CD4-positive, CD25-positive, alpha-beta regulatory T cell (primary cell): ENCODE data around the gene FIZ1. TPM values are rescaled to one million over a fixed set of nuclear protein-coding genes. Genes with fewer than 3 reads are reported as not detected.

ENCODE experiments used
- ATAC-seq, 2 donors: fragments of 150-1000 bp; cut with Tn5 transposase; one replicate each; pipeline ENCODE4 v1.10.0; 2021; ENCODE audit warnings: low read depth in 2 of 2, moderate number of reproducible peaks in 2 of 2, moderate library complexity in 1 of 2
- DNase-seq, 3 donors: peaks; one replicate each; pipeline versions ENCODE4 v3.0.0 to v3.0.0-alpha.2; 2012 to 2022; ENCODE audit warnings: mixed read lengths in 1 of 3
- H3K27ac ChIP-seq: one replicate; pipeline ENCODE4 v1.7.0; 2013; ENCODE audit warnings: mild to moderate bottlenecking, low read length; ENCODE audit not compliant: insufficient read depth, poor library complexity, severe bottlenecking
- H3K27me3 ChIP-seq: one replicate; pipeline ENCODE4 v1.7.0; 2013; ENCODE audit warnings: low read length; ENCODE audit not compliant: control insufficient read depth, insufficient read depth
- H3K36me3 ChIP-seq: one replicate; pipeline ENCODE4 v1.7.0; 2013; ENCODE audit warnings: mild to moderate bottlenecking, low read length, moderate library complexity; ENCODE audit not compliant: control insufficient read depth, insufficient read depth
- H3K4me1 ChIP-seq: 2 replicates; pipeline ENCODE4 v1.7.0; 2013; ENCODE audit warnings: mild to moderate bottlenecking, low read length; ENCODE audit not compliant: insufficient read depth, control insufficient read depth, poor library complexity, severe bottlenecking
- H3K4me3 ChIP-seq: one replicate; pipeline ENCODE4 v1.7.0; 2013; ENCODE audit warnings: low read depth, mild to moderate bottlenecking, low read length, moderate library complexity
- H3K9me3 ChIP-seq, 2 experiments: 1 replicate in 1 of 2; 2 replicates in 1 of 2; pipeline ENCODE4 v1.7.0; 2013; ENCODE audit warnings: low read length in 2 of 2, mild to moderate bottlenecking in 1 of 2, moderate library complexity in 1 of 2; ENCODE audit not compliant: control insufficient read depth in 2 of 2
- H3K27ac Mint-ChIP-seq, 3 donors: one replicate each; pipeline ENCODE4 v1.8.0; 2020 to 2022; ENCODE audit warnings: mild to moderate bottlenecking in 3 of 3, mixed read lengths in 3 of 3, moderate library complexity in 2 of 3
- H3K27me3 Mint-ChIP-seq: one replicate; pipeline ENCODE4 v1.8.0; 2022; ENCODE audit warnings: mild to moderate bottlenecking, mixed read lengths
- H3K36me3 Mint-ChIP-seq: one replicate; pipeline ENCODE4 v1.8.0; 2020; ENCODE audit warnings: mixed read lengths
- H3K4me1 Mint-ChIP-seq, 4 donors: one replicate each; pipeline ENCODE4 v1.8.0; 2020 to 2022; ENCODE audit warnings: mixed read lengths in 4 of 4, mild to moderate bottlenecking in 1 of 4
- H3K4me3 Mint-ChIP-seq, 4 donors: one replicate each; pipeline ENCODE4 v1.8.0; 2020 to 2022; ENCODE audit warnings: mild to moderate bottlenecking in 4 of 4, mixed read lengths in 4 of 4, moderate library complexity in 3 of 4
- H3K9me3 Mint-ChIP-seq, 7 donors: one replicate each; pipeline ENCODE4 v1.8.0; 2020 to 2022; ENCODE audit warnings: mixed read lengths in 7 of 7, mild to moderate bottlenecking in 3 of 7, moderate library complexity in 2 of 7
- polyA plus RNA-seq, 4 donors: library from polyadenylated mRNA; unstranded; fragments of 300-500 nt; fragmentation: Illumina TruSeq; gene quantifications; one replicate each; pipeline ENCODE4 v1.2.3, GENCODE V29; 2021
- total RNA-seq: library from RNA; stranded (reverse); gene quantifications from one replicate; pipeline ENCODE4 v1.2.3, GENCODE V29; 2022

Gene FIZ1
- total and polyA plus RNA-seq, 5 donors from 2014 or later: 1.3 to 13.0 (median 1.6) TPM

DNA sequence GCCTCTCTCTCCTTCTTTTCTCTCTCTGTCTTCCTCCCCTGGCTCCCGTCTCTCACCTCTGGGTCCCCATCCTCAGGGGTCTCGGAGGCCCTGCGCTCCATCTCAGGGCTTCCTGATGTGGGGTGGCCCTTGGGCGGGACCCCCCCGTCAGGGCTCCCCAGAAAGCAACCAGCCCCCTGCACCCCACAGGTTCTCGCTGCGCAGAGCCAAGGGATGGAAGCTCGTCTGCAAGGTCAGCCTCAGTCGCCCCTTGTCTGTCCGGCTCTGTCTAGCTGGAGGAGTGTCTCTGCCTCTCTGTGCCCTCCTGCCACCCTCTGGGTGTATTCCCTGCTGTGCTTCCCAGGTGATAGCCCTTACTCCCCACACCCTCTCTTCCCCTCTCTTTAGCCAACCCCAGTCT, 53.9 kb downstream of the FIZ1 start, which contains the start of gene SBK3:
SBK3 (minus strand) TSS at position 101 of the 400 bp plus-strand sequence; CDS start at position 101, 0 bp downstream.
- Histone ChIP-seq H3K36me3 (no peaks in the 10 kb centered on the region), H3K4me3 (no peak within 1 kb of the TSS), H3K4me1 (no peaks in the 10 kb centered on the region), H3K9me3 (no peaks in the 10 kb centered on the region), H3K27ac (no peak within 1 kb of the TSS), H3K27me3 (no peaks in the 10 kb centered on the region)
- Mint-ChIP-seq H3K36me3 (no peaks in the 10 kb centered on the region), H3K4me1 (no peaks in the 10 kb centered on the region), H3K4me3 (no peak within 1 kb of the TSS), H3K27ac (peak within 1 kb of the TSS in 1 of 3 donors; percentile 92), H3K9me3 (peaks cover 0 to 3% (median 1%) of the 10 kb centered on the region in 7 donors), H3K27me3 (peaks cover 16% of the 10 kb centered on the region)
- no peak for DNase-seq
- ATAC-seq: no peak

DNA sequence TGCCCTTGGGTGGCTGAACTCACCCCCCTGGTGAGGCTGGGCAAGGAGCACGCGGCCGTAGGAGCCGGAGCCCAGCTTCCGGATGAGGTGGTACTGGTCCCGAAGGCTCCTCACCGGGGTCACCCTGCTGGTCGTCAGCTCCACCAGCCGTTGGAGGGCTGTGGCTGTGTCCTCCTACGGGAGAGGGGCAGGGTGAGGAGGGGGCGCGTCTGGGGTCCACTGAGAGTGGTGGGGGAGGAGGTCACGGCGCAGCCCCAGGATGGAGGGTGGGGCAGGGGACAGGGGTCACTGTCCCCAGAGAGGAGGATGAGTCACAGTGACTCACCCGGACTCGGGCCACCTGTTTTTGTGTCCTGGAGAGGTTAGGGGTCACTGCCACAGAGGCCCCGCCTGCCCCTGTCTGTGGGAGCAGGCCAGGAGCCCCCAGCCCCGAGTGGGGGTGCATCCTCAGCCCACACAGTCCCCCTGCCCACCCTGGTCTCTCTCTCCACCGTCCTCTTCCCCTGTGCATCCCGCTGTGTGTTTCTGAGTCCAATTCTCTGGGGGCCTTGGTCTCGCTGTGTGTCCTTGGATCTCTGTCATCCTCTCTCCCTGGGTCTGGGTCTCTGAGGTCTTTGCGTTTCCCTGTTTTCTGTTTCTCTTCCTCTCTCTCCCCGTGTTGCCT, 54.4 kb downstream of the FIZ1 start:
- Mint-ChIP-seq H3K27ac (no peak overlapping the region), H3K4me3 (no peak overlapping the region), H3K9me3 (peaks cover 0 to 3% (median 1%) of the 10 kb centered on the region in 7 donors), H3K27me3 (peaks cover 12% of the 10 kb centered on the region), H3K36me3 (no peaks in the 10 kb centered on the region), H3K4me1 (no peaks in the 10 kb centered on the region)
- Histone ChIP-seq H3K36me3 (no peaks in the 10 kb centered on the region), H3K27ac (no peak overlapping the region), H3K9me3 (no peaks in the 10 kb centered on the region), H3K4me1 (no peaks in the 10 kb centered on the region), H3K4me3 (no peak overlapping the region), H3K27me3 (no peaks in the 10 kb centered on the region)
- ATAC-seq (no peak), DNase-seq (no peak)

- Histone ChIP-seq H3K4me3 (no peak overlapping the region), H3K27me3 (no peaks in the 10 kb centered on the region), H3K9me3 (no peaks in the 10 kb centered on the region), H3K27ac (no peak overlapping the region), H3K36me3 (no peaks in the 10 kb centered on the region), H3K4me1 (no peaks in the 10 kb centered on the region)
- Mint-ChIP-seq H3K27ac (no peak overlapping the region), H3K9me3 (peaks cover 0 to 3% (median 1%) of the 10 kb centered on the region in 7 donors), H3K27me3 (peaks cover 12% of the 10 kb centered on the region), H3K36me3 (no peaks in the 10 kb centered on the region), H3K4me3 (no peak overlapping the region), H3K4me1 (no peaks in the 10 kb centered on the region)
- DNase-seq (no peak), ATAC-seq (no peak)
Observed at GRCh38 chr19:55544014-55544413, 55.3 kb downstream of the FIZ1 start.

GRCh38 chr19:55543567-55543966, 55.8 kb downstream of the FIZ1 start:
- H3K9me3 ChIP-seq: no peaks in the 10 kb centered on the region
- no peak overlapping the region for H3K4me3 ChIP-seq
- no peaks in the 10 kb centered on the region for H3K4me1 ChIP-seq
- no peak overlapping the region for H3K27ac ChIP-seq
- Mint-ChIP-seq H3K4me3 (peak overlapping the region in 1 of 4 donors; percentile 91), H3K36me3 (no peaks in the 10 kb centered on the region), H3K4me1 (no peaks in the 10 kb centered on the region), H3K27me3 (peaks cover 12% of the 10 kb centered on the region), H3K27ac (no peak overlapping the region), H3K9me3 (peaks cover 0 to 3% (median 1%) of the 10 kb centered on the region in 7 donors)
- ATAC-seq (no peak), DNase-seq (no peak)
- no peaks in the 10 kb centered on the region for H3K36me3 ChIP-seq
- H3K27me3 ChIP-seq: no peaks in the 10 kb centered on the region

DNA sequence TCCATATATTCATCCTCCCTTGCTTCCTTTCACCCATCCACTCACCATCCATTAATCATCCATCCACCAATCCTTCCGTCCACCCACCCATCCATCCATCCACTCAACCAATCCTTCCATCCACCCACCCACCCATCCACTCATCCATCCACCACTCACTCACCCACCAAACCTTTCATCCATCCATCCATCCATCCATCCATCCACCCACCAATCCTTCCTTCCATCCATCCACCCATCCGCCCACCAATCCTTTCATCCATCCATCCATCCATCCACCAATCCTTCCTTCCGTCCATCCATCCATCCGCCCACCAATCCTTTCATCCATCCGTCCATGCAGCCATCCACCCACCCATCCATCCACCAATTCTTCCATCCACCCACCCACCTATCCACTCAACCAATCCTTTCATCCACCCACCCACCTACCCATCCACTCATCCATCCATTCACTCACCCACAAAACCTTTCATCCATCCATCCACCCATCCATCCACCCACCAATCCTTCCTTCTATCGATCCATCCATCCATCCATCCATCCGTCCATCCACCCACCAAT, 56.9 kb downstream of the FIZ1 start:
- Mint-ChIP-seq H3K27ac (no peak overlapping the region), H3K9me3 (peaks cover 0 to 3% (median under 1%) of the 10 kb centered on the region in 7 donors), H3K36me3 (no peaks in the 10 kb centered on the region), H3K4me3 (no peak overlapping the region), H3K27me3 (peaks cover 9% of the 10 kb centered on the region), H3K4me1 (no peaks in the 10 kb centered on the region)
- Histone ChIP-seq H3K4me1 (no peaks in the 10 kb centered on the region), H3K36me3 (no peaks in the 10 kb centered on the region), H3K9me3 (no peaks in the 10 kb centered on the region), H3K27ac (no peak overlapping the region), H3K4me3 (no peak overlapping the region), H3K27me3 (no peaks in the 10 kb centered on the region)
- DNase-seq (no peak), ATAC-seq (no peak)

Other genes with a start within 250 kb of the FIZ1 start
- 0.57 TPM for gene COX6B2, start 244.8 kb downstream of the FIZ1 start, total RNA-seq
- gene COX6B2, start 244.8 kb downstream of the FIZ1 start, polyA plus RNA-seq: not detected
- gene GARIN5B, start 236.3 kb downstream of the FIZ1 start, total RNA-seq: not detected
- gene GARIN5B, start 236.3 kb downstream of the FIZ1 start, polyA plus RNA-seq: not detected
- gene IL11, start 229.1 kb downstream of the FIZ1 start, total RNA-seq: not detected
- gene IL11, start 229.1 kb downstream of the FIZ1 start, polyA plus RNA-seq: not detected
- gene TMEM190, start 222.7 kb downstream of the FIZ1 start, total RNA-seq: not detected
- gene TMEM190, start 222.7 kb downstream of the FIZ1 start, polyA plus RNA-seq: not detected
- gene TMEM238, start 215.2 kb downstream of the FIZ1 start, total RNA-seq: 15.9 TPM
- 1 to 10 TPM in 2 of 4 donors, under 1 TPM in 2; 0.42 to 1.3 (median 0.79) TPM for gene TMEM238, start 215.2 kb downstream of the FIZ1 start, polyA plus RNA-seq
- 2,934 TPM for gene RPL28, start 213.6 kb downstream of the FIZ1 start, total RNA-seq
- 100 to 1,000 TPM; 527 to 727 (median 674) TPM for gene RPL28, start 213.6 kb downstream of the FIZ1 start, polyA plus RNA-seq
- gene UBE2S, start 191.7 kb downstream of the FIZ1 start, total RNA-seq: 92.9 TPM
- 10 to 100 TPM; 24.9 to 38.8 (median 33.2) TPM for gene UBE2S, start 191.7 kb downstream of the FIZ1 start, polyA plus RNA-seq
- gene SHISA7, start 156.2 kb downstream of the FIZ1 start, total RNA-seq: not detected
- not detected for gene SHISA7, start 156.2 kb downstream of the FIZ1 start, polyA plus RNA-seq
- 6.3 TPM for gene ISOC2, start 137.9 kb downstream of the FIZ1 start, total RNA-seq
- gene ISOC2, start 137.9 kb downstream of the FIZ1 start, polyA plus RNA-seq: 10 to 100 TPM; 24.7 to 34.1 (median 28.1) TPM
- gene C19orf85, start 134.8 kb downstream of the FIZ1 start, total RNA-seq: not detected
- not detected for gene C19orf85, start 134.8 kb downstream of the FIZ1 start, polyA plus RNA-seq
- 23.9 TPM for gene ZNF628, start 122.9 kb downstream of the FIZ1 start, total RNA-seq
- under 1 TPM; 0.05 to 0.22 (median 0.09) TPM for gene ZNF628, start 122.9 kb downstream of the FIZ1 start, polyA plus RNA-seq
- gene NAT14, start 114.3 kb downstream of the FIZ1 start, total RNA-seq: 9.2 TPM
- 1 to 10 TPM; 3.3 to 5.1 (median 4.1) TPM for gene NAT14, start 114.3 kb downstream of the FIZ1 start, polyA plus RNA-seq
- gene SSC5D, start 111.1 kb downstream of the FIZ1 start, total RNA-seq: 0.27 TPM
- gene SSC5D, start 111.1 kb downstream of the FIZ1 start, polyA plus RNA-seq: not detected
- not detected for gene SBK2, start 62.4 kb downstream of the FIZ1 start, total RNA-seq
- not detected for gene SBK2, start 62.4 kb downstream of the FIZ1 start, polyA plus RNA-seq
- not detected for gene SBK3, start 54.0 kb downstream of the FIZ1 start, total RNA-seq
- not detected for gene SBK3, start 54.0 kb downstream of the FIZ1 start, polyA plus RNA-seq
- gene ZNF579, start 18.7 kb downstream of the FIZ1 start, total RNA-seq: 4.2 TPM
- under 1 TPM in 3 of 4 donors, not detected in 1; 0.13 to 0.24 (median 0.14) TPM for gene ZNF579, start 18.7 kb downstream of the FIZ1 start, polyA plus RNA-seq
- gene ZNF524, start 771 bp upstream of the FIZ1 start, total RNA-seq: 13.7 TPM
- gene ZNF524, start 771 bp upstream of the FIZ1 start, polyA plus RNA-seq: 10 to 100 TPM; 38.5 to 53.7 (median 44.5) TPM
- gene ZNF865, start 6.1 kb upstream of the FIZ1 start, total RNA-seq: 12.8 TPM
- under 1 TPM; 0.05 to 0.13 (median 0.10) TPM for gene ZNF865, start 6.1 kb upstream of the FIZ1 start, polyA plus RNA-seq
- 11.1 TPM for gene ZNF784, start 25.0 kb upstream of the FIZ1 start, total RNA-seq
- 1 to 10 TPM; 1.0 to 2.4 (median 1.6) TPM for gene ZNF784, start 25.0 kb upstream of the FIZ1 start, polyA plus RNA-seq
- gene ZNF580, start 41.5 kb upstream of the FIZ1 start, total RNA-seq: 30.8 TPM
- 10 to 100 TPM; 14.3 to 18.9 (median 16.0) TPM for gene ZNF580, start 41.5 kb upstream of the FIZ1 start, polyA plus RNA-seq
- 23.7 TPM for gene ZNF581, start 44.1 kb upstream of the FIZ1 start, total RNA-seq
- 10 to 100 TPM; 26.5 to 36.6 (median 35.1) TPM for gene ZNF581, start 44.1 kb upstream of the FIZ1 start, polyA plus RNA-seq
- 0.99 TPM for gene CCDC106, start 48.7 kb upstream of the FIZ1 start, total RNA-seq
- gene CCDC106, start 48.7 kb upstream of the FIZ1 start, polyA plus RNA-seq: 1 to 10 TPM in 1 of 4 donors, under 1 TPM in 3; 0.22 to 1.0 (median 0.51) TPM
- gene U2AF2, start 55.5 kb upstream of the FIZ1 start, total RNA-seq: 283 TPM
- 1 to 10 TPM; 7.2 to 9.3 (median 8.2) TPM for gene U2AF2, start 55.5 kb upstream of the FIZ1 start, polyA plus RNA-seq
- gene EPN1, start 75.7 kb upstream of the FIZ1 start, total RNA-seq: 46.1 TPM
- 1 to 10 TPM; 6.3 to 8.3 (median 7.6) TPM for gene EPN1, start 75.7 kb upstream of the FIZ1 start, polyA plus RNA-seq
- not detected for gene NLRP9, start 138.9 kb upstream of the FIZ1 start, total RNA-seq
- not detected for gene NLRP9, start 138.9 kb upstream of the FIZ1 start, polyA plus RNA-seq
- gene RFPL4A, start 159.6 kb upstream of the FIZ1 start, total RNA-seq: not detected
- gene RFPL4A, start 159.6 kb upstream of the FIZ1 start, polyA plus RNA-seq: not detected
- not detected for gene RFPL4AL1, start 169.6 kb upstream of the FIZ1 start, total RNA-seq
- not detected for gene RFPL4AL1, start 169.6 kb upstream of the FIZ1 start, polyA plus RNA-seq
- gene NLRP11, start 232.5 kb upstream of the FIZ1 start, total RNA-seq: not detected
- not detected for gene NLRP11, start 232.5 kb upstream of the FIZ1 start, polyA plus RNA-seq
- not detected for gene NLRP4, start 237.0 kb upstream of the FIZ1 start, total RNA-seq
- gene NLRP4, start 237.0 kb upstream of the FIZ1 start, polyA plus RNA-seq: not detected